Activated CD8-positive, alpha-beta memory T cell treated with anti-CD3 and anti-CD28 coated beads, Interleukin-2, amount 50 U/mL, for 1 hour (primary cell): Measurements from ENCODE around the gene PCCB.
"Not testable (repeated sequence)": the region's sequence is repeated elsewhere in the genome, so short reads cannot be mapped to it uniquely, and the experiment has no call there.

Experiments
- DNase-seq: peaks from one replicate; pipeline ENCODE4 v3.0.0-alpha.2; 2020; ENCODE audit errors: extremely low read depth

PCCB gene

GRCh38 chr3:136262559-136262958, 12.4 kb downstream of the PCCB start:
- DNase-seq = no peak

GRCh38 chr3:136263251-136263650, 13.1 kb downstream of the PCCB start:
- DNase-seq = no peak

GRCh38 chr3:136266468-136267125, 16.5 kb downstream of the PCCB start:
- not testable (repeated sequence) for DNase-seq

- no peak for DNase-seq
These were observed 17.1 kb downstream of the PCCB start for GRCh38 chr3:136267235-136267634.

GRCh38 chr3:136270179-136270578, 20.0 kb downstream of the PCCB start:
- no peak for DNase-seq

GRCh38 chr3:136271626-136272025, 21.5 kb downstream of the PCCB start:
- not testable (repeated sequence) for DNase-seq

GRCh38 chr3:136276049-136276755, 26.1 kb downstream of the PCCB start:
- DNase-seq = no peak

GRCh38 chr3:136277115-136277514, 27.0 kb downstream of the PCCB start:
- DNase-seq = no peak

GRCh38 chr3:136277634-136278033, 27.5 kb downstream of the PCCB start:
- DNase-seq = no peak

GRCh38 chr3:136279092-136279491, 29.0 kb downstream of the PCCB start:
- no peak for DNase-seq

GRCh38 chr3:136280961-136281360, 30.8 kb downstream of the PCCB start:
- DNase-seq = no peak

- no peak for DNase-seq
These were observed 31.9 kb downstream of the PCCB start for GRCh38 chr3:136281966-136282520.

GRCh38 chr3:136283627-136284026, 33.5 kb downstream of the PCCB start:
- no peak for DNase-seq

GRCh38 chr3:136291302-136291701, 41.2 kb downstream of the PCCB start:
- DNase-seq = no peak

GRCh38 chr3:136292500-136292899, 42.4 kb downstream of the PCCB start:
- no peak for DNase-seq

- no peak for DNase-seq
These were observed 43.1 kb downstream of the PCCB start for GRCh38 chr3:136293279-136293678.

- DNase-seq = no peak
These were observed 44.0 kb downstream of the PCCB start for GRCh38 chr3:136294176-136294575.

GRCh38 chr3:136296960-136297359, 46.8 kb downstream of the PCCB start:
- DNase-seq = no peak

GRCh38 chr3:136297826-136298225, 47.7 kb downstream of the PCCB start:
- DNase-seq = no peak

- DNase-seq = no peak
These were observed 50.3 kb downstream of the PCCB start for GRCh38 chr3:136300444-136300843.

- DNase-seq = no peak
These were observed 55.7 kb downstream of the PCCB start for GRCh38 chr3:136305879-136306278.

GRCh38 chr3:136311261-136311660, 61.1 kb downstream of the PCCB start:
- no peak for DNase-seq

- DNase-seq = no peak
These were observed 61.8 kb downstream of the PCCB start for GRCh38 chr3:136311968-136312367.
